GM23248 (cell line): ENCODE results near the gene ZBTB46.

Source experiments
- EZH2 ChIP-seq: fragments of 200-600 bp; sonication (generic); IDR thresholded peaks from 2 replicates; pipeline ENCODE4 v1.6.1; 2018; ENCODE audit warnings: antibody characterized with exemption, mild to moderate bottlenecking; ENCODE audit not compliant: insufficient read depth, poor library complexity, severe bottlenecking
- EZH2phosphoT487 ChIP-seq: fragments of 200-600 bp; sonication (generic); IDR thresholded peaks from 2 replicates; pipeline ENCODE4 v1.6.1; 2018; ENCODE audit warnings: antibody characterized with exemption, moderate library complexity, mild to moderate bottlenecking, low read depth; ENCODE audit not compliant: insufficient read depth

DNA sequence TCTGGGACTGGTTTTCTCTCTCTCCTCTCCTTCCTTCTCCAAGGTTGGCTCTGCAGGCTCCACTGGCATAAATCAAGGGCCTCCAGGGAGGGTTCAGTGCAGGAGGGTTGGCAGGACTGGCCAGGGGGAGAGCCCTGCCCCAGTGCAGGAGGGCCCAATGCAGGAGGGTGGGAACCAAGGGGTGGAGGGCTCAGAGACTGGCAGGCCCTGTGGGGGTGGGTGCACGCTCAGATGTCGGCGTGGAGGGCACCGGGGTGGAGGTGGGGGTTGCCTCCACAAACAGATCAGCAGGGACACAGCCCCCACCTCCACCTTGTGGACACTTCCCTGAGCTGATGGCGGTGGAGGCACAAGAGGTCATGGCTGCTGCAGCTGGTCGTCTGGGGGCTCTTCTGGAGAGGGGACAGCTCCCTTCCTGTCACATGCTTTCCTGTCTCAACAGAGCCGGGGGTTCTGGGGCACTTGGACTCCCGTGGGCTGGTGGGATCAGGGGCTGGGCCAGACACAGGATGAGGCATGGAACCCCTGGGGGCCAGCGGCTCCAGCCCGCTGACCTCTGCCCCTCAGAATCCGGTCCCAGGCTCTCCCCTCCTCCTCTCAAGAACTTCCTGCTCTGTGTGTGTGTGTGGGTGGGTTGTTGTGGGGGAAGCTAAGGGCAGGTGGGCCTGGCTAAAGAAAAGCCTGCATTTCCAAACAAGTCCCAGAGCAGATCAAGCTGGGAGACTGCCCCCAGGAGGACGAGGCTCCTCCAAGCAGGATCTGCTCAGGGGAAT, 27.5 kb upstream of the ZBTB46 start:
- TF ChIP-seq EZH2 (no peak), EZH2phosphoT487 (no peak)
